Endothelial cell of umbilical vein (primary cell): Measurements from ENCODE around the gene WDR7. TPM values are rescaled to one million over a fixed set of nuclear protein-coding genes. Genes with fewer than 3 reads are reported as not detected.

ENCODE experiments used
- BruUV-seq: library from RNA; stranded (reverse); fragments of 400-500 nt; replicated peaks from 2 replicates; lab custom pipeline; 2021; lab: Mats Ljungman, UMichigan
- CTCF ChIA-PET: fragments of 300-600, 350-600 bp; sonication (Branson Sonifier 250); formaldehyde crosslinking; loops from one replicate; lab custom pipeline; 2021; ENCODE audit warnings: antibody characterized with exemption, inconsistent platforms; lab: Charles Lee
- POLR2A ChIA-PET: fragments of 300-600, 350-600 bp; sonication (Branson Sonifier 250); formaldehyde crosslinking; loops from one replicate; lab custom pipeline; 2021; ENCODE audit warnings: antibody characterized with exemption, inconsistent platforms; lab: Charles Lee
- DNase-seq: peaks from one replicate; pipeline ENCODE4 v3.0.0-alpha.2; 2011; ENCODE audit warnings: low read depth, low spot score
- FAIRE-seq: peaks from 2 replicates; lab custom pipeline; 2011; peaks lifted over from hg19 to GRCh38; lab: Jason Lieb, UNC
- H2AFZ ChIP-seq: 2 replicates; pipeline ENCODE4 v1.6.0; 2012; ENCODE audit warnings: low read depth, low read length, control low read depth, inconsistent platforms
- H3K27ac ChIP-seq: 2 replicates; pipeline ENCODE4 v1.5.1; 2011; ENCODE audit warnings: low read depth, mild to moderate bottlenecking, control low read depth, low read length, moderate library complexity; ENCODE audit not compliant: insufficient read depth
- H3K27me3 ChIP-seq, 2 experiments: 2 replicates each; pipeline versions ENCODE4 v1.6.0 to v1.6.1; 2011; ENCODE audit warnings: low read length in 2 of 2, mixed read lengths in 1 of 2; ENCODE audit not compliant: control insufficient read depth in 2 of 2, insufficient read depth in 2 of 2
- H3K36me3 ChIP-seq, 2 experiments: 2 replicates in 1 of 2; 3 replicates in 1 of 2; pipeline ENCODE4 v1.5.1; 2011; ENCODE audit warnings: low read length in 2 of 2, mild to moderate bottlenecking in 1 of 2, moderate library complexity in 1 of 2; ENCODE audit not compliant: control insufficient read depth in 2 of 2, insufficient read depth in 2 of 2; ENCODE audit errors: extremely low read depth in 1 of 2
- H3K4me1 ChIP-seq: 3 replicates; pipeline ENCODE4 v1.5.1; 2011; ENCODE audit warnings: mild to moderate bottlenecking, low read length; ENCODE audit not compliant: control insufficient read depth, insufficient read depth; ENCODE audit errors: extremely low read depth
- H3K4me2 ChIP-seq: 2 replicates; pipeline ENCODE4 v1.6.1; 2011; ENCODE audit warnings: low read length, control low read depth, mixed read lengths; ENCODE audit not compliant: insufficient read depth
- H3K4me3 ChIP-seq, 3 experiments: fragments of 200-600 bp in 1 of 3; sonication (generic), shearing (Covaris generic) in 1 of 3; replicated peaks in 1 of 3; 2 replicates each; pipeline ENCODE4 v1.5.1; 2011 to 2016; ENCODE audit warnings: control low read depth in 3 of 3, low read length in 3 of 3, mild to moderate bottlenecking in 2 of 3, inconsistent platforms in 1 of 3, low read depth in 1 of 3, moderate library complexity in 1 of 3; ENCODE audit not compliant: insufficient read depth in 1 of 3
- H3K79me2 ChIP-seq: 2 replicates; pipeline ENCODE4 v1.6.0; 2012; ENCODE audit warnings: low read length, inconsistent platforms; ENCODE audit not compliant: control insufficient read depth, insufficient read depth
- H3K9ac ChIP-seq: replicated peaks from 2 replicates; pipeline ENCODE3; 2011; ENCODE audit warnings: low read length, control low read depth; ENCODE audit not compliant: insufficient read depth; ENCODE audit errors: extremely low read depth
- H3K9me1 ChIP-seq: replicated peaks from 3 replicates; pipeline ENCODE4 v1.6.0; 2011; ENCODE audit warnings: mild to moderate bottlenecking, low read length; ENCODE audit not compliant: control insufficient read depth, insufficient read depth; ENCODE audit errors: extremely low read depth
- H3K9me3 ChIP-seq: replicated peaks from 2 replicates; pipeline ENCODE4 v1.5.1; 2012; ENCODE audit warnings: low read length, inconsistent platforms; ENCODE audit not compliant: control insufficient read depth, insufficient read depth
- H4K20me1 ChIP-seq: replicated peaks from 2 replicates; pipeline ENCODE3; 2011; ENCODE audit warnings: mild to moderate bottlenecking, low read length; ENCODE audit not compliant: control insufficient read depth, insufficient read depth; ENCODE audit errors: extremely low read depth
- CTCF ChIP-seq, 2 donors: IDR thresholded peaks; 1 replicate in 1 of 2; 2 replicates in 1 of 2; pipeline ENCODE4 v1.5.1; 2011; ENCODE audit warnings: low read length in 2 of 2, mild to moderate bottlenecking in 2 of 2, moderate library complexity in 2 of 2, control low read depth in 1 of 2, inconsistent platforms in 1 of 2, low read depth in 1 of 2; ENCODE audit not compliant: insufficient read depth in 1 of 2; ENCODE audit errors: extremely low read depth in 1 of 2
- FOS ChIP-seq: IDR thresholded peaks from 2 replicates; pipeline ENCODE4 v1.6.1; 2011; ENCODE audit warnings: mild to moderate bottlenecking, low read length, moderate library complexity, borderline replicate concordance; ENCODE audit not compliant: insufficient read depth
- GATA2 ChIP-seq: IDR thresholded peaks from 2 replicates; pipeline ENCODE4 v1.7.0; 2011; ENCODE audit warnings: low read depth, mild to moderate bottlenecking, moderate library complexity, mixed read lengths, low read length; ENCODE audit not compliant: insufficient read length, insufficient read depth
- JUN ChIP-seq: IDR thresholded peaks from 2 replicates; pipeline ENCODE4 v1.6.1; 2011; ENCODE audit warnings: borderline replicate concordance, low read depth; ENCODE audit not compliant: insufficient read length, insufficient read depth
- MAX ChIP-seq: IDR thresholded peaks from 2 replicates; pipeline ENCODE4 v1.6.1; 2011; ENCODE audit not compliant: insufficient read depth, insufficient read length
- POLR2A ChIP-seq: IDR thresholded peaks from 2 replicates; pipeline ENCODE4 v1.6.1; 2012; ENCODE audit warnings: low read depth, mild to moderate bottlenecking, control low read depth, low read length
- POLR2AphosphoS5 ChIP-seq: IDR thresholded peaks from 2 replicates; pipeline ENCODE4 v1.6.1; 2012; ENCODE audit warnings: low read depth, mild to moderate bottlenecking, control low read depth, low read length, moderate library complexity; ENCODE audit not compliant: insufficient read depth
- dilution Hi-C: fragments of 300-500 bp; cut with MboI; formaldehyde crosslinking; loops from one replicate; pipeline ENCODE4 v1.15.0; 2019; ENCODE audit warnings: low sequenced_read_pairs; ENCODE audit not compliant: extremely low pct_ligation_motif_present
- intact Hi-C: fragments of 100-400 bp; cut with micrococcal nuclease; formaldehyde crosslinking; loops from one replicate; pipeline ENCODE4 v1.10.0; 2022
- polyA plus RNA-seq, 4 experiments: library from polyadenylated mRNA; depleted of rRNA in 3 of 4; stranded (reverse) in 3 of 4; unstranded in 1 of 4; fragments of >200 nt; gene quantifications; 2 replicates each; pipeline versions ENCODE4 v1.2.1 to v1.2.3, GENCODE V29; 2011 to 2012; ENCODE audit warnings: missing spikeins in 1 of 4
- total RNA-seq: library from RNA; stranded (reverse); gene quantifications from 2 replicates; pipeline ENCODE4 v1.2.3, GENCODE V29; 2021

The WDR7 gene
- total and polyA plus RNA-seq, 2 donors (not counting 3 experiments of a cell fraction or from before 2014, with no cell fraction given) = 5.9 to 19.0 TPM

GRCh38 chr18:56696966-56697365 is 45.8 kb downstream of the WDR7 start:
- Histone ChIP-seq H3K4me1 (no peaks in the 10 kb centered on the region), H3K4me2 (no peak overlapping the region), H2AFZ (no peak overlapping the region), H3K9me1 (no peaks in the 10 kb centered on the region), H3K36me3 (peaks cover 0 to 2% of the 10 kb centered on the region in 2 experiments), H3K4me3 (no peak overlapping the region), H3K27ac (no peak overlapping the region), H3K9ac (no peak overlapping the region), H3K27me3 (no peaks in the 10 kb centered on the region), H3K9me3 (no peaks in the 10 kb centered on the region), H3K79me2 (no peaks in the 10 kb centered on the region), H4K20me1 (no peaks in the 10 kb centered on the region)
- no peak for DNase-seq
- intact Hi-C loops (no loop called here), dilution Hi-C loops (no loop called here)
- BruUV-seq = no TSS peak
- FAIRE-seq = no peak
- CTCF ChIA-PET = no interaction called here
- POLR2A ChIA-PET = no interaction called here
- TF ChIP-seq POLR2A (no peak), FOS (peak; percentile 20)

GRCh38 chr18:56702946-56703345 is 51.8 kb downstream of the WDR7 start:
- H3K4me1 ChIP-seq = no peaks in the 10 kb centered on the region
- peak; percentile 59 for DNase-seq
- no peak overlapping the region for H3K9ac ChIP-seq
- H3K27ac ChIP-seq = no peak overlapping the region
- H3K27me3 ChIP-seq = no peaks in the 10 kb centered on the region
- no peaks in the 10 kb centered on the region for H4K20me1 ChIP-seq
- intact Hi-C loops (loop anchor here (2.0 to 5.0 kb wide), 2 partner anchors 742 to 859 kb away; no protein-coding TSS in a partner anchor), dilution Hi-C loops (no loop called here)
- no peaks in the 10 kb centered on the region for H3K9me1 ChIP-seq
- BruUV-seq = no TSS peak
- FAIRE-seq = no peak
- ChIA-PET CTCF (interaction anchor here (0.7 to 3.1 kb wide), 19 partner anchors 9 to 1419 kb away, joined by 3 to 25 read pairs (median 4); no protein-coding TSS in a partner anchor), POLR2A (no interaction called here)
- no peaks in the 10 kb centered on the region for H3K79me2 ChIP-seq
- no peak overlapping the region for H3K4me3 ChIP-seq
- TF ChIP-seq GATA2 (no peak), CTCF (IDR thresholded peaks at IDR 0.05; ENCODE audit: extremely low read depth in 1 of 2, insufficient read depth in 1 of 2, low read depth in 1 of 2, low read length in 2 of 2) (peak; percentile 27 to 28), MAX (no peak), POLR2A (no peak), FOS (no peak), POLR2AphosphoS5 (no peak), JUN (no peak)
- H2AFZ ChIP-seq = no peak overlapping the region
- no peaks in the 10 kb centered on the region for H3K36me3 ChIP-seq
- no peaks in the 10 kb centered on the region for H3K9me3 ChIP-seq
- no peak overlapping the region for H3K4me2 ChIP-seq
